GM12872 (cell line): ENCODE results near the gene TMEM192.

Source experiments
- TF ChIP-seq, protein P1 (sequence below): IDR thresholded peaks from 3 replicates; pipeline ENCODE4 v1.5.1; 2011; ENCODE audit warnings: low read depth, mild to moderate bottlenecking, low read length, moderate library complexity; ENCODE audit not compliant: insufficient read depth

The TMEM192 gene

DNA sequence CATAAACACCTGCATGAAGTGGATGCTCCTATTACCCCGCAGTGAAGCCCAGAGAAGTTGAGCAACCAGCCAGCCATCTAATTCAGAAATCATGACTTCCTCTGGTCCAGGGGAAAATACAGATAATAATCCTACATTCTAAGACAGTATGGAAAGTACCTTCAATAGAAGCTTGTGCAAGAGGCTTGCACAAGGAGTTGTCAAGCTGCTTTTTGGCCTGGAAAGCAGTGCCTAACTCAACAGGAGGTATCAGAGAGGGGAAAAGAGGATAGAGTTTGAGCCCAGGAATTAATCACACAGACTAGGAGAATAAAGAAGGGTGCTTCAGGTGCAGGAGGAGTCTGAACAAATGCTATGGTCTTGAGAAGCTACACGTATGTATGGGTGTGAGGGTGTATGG lies 26.7 kb downstream of the TMEM192 start:
- TF ChIP-seq, protein P1, sequence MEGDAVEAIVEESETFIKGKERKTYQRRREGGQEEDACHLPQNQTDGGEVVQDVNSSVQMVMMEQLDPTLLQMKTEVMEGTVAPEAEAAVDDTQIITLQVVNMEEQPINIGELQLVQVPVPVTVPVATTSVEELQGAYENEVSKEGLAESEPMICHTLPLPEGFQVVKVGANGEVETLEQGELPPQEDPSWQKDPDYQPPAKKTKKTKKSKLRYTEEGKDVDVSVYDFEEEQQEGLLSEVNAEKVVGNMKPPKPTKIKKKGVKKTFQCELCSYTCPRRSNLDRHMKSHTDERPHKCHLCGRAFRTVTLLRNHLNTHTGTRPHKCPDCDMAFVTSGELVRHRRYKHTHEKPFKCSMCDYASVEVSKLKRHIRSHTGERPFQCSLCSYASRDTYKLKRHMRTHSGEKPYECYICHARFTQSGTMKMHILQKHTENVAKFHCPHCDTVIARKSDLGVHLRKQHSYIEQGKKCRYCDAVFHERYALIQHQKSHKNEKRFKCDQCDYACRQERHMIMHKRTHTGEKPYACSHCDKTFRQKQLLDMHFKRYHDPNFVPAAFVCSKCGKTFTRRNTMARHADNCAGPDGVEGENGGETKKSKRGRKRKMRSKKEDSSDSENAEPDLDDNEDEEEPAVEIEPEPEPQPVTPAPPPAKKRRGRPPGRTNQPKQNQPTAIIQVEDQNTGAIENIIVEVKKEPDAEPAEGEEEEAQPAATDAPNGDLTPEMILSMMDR = no peak

- TF ChIP-seq, protein P1 = no peak
Observed at GRCh38 chr4:165079476-165079875, 33.2 kb downstream of the TMEM192 start.

GRCh38 chr4:165077034-165077578 lies 35.6 kb downstream of the TMEM192 start:
- TF ChIP-seq, protein P1 = no peak

DNA sequence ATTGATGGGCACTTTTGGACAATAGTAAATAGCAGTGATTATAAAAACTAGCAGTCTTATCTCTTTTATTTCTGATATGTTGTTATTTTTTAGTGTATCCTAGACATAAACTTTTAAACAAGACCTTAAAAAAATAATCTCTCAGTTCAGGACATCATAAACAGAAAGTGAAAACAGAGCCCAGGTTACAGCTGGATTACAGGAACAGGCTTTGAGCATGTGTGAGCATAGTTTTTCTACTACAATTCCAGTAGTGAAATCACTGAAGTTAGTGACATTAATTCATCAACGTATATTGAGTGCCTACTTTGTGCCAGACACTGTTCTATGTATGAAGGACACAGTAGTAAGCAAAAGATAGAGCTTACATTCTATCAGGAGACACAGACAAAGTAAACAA lies 42.1 kb downstream of the TMEM192 start:
- TF ChIP-seq, protein P1 = no peak

GRCh38 chr4:165060938-165061337 lies 51.7 kb downstream of the TMEM192 start:
- TF ChIP-seq, protein P1 = peak; percentile 32; the same call in 2 of the 3 replicates

GRCh38 chr4:165059386-165059785 lies 53.3 kb downstream of the TMEM192 start:
- TF ChIP-seq, protein P1 = no peak

- TF ChIP-seq, protein P1 = no peak
Observed at GRCh38 chr4:165058666-165059065, 54.0 kb downstream of the TMEM192 start.
